EL (cell line): ENCODE measurements around the gene RGS17.
A peak's percentile ranks its signal among the peaks of the same experiment; 100 is the strongest.
"Not testable (repeated sequence)": the region's sequence is repeated elsewhere in the genome, so short reads cannot be mapped to it uniquely, and the experiment has no call there.

ENCODE experiments used
- DNase-seq: peaks from one replicate; pipeline ENCODE4 v3.0.0-alpha.2; 2016

The RGS17 gene

GRCh38 chr6:153131037-153131981, at the start of gene RGS17:
Gene RGS17 (minus strand): TSS chr6:153131282. CDS start chr6:153044018, 87,264 bp downstream.
- DNase-seq = peak; percentile 69

GRCh38 chr6:153172815-153173214, 41.7 kb upstream of the RGS17 start:
- DNase-seq = no peak

- DNase-seq = peak; percentile 69
Measured at GRCh38 chr6:153170511-153170910, 39.4 kb upstream of the RGS17 start.

GRCh38 chr6:153167907-153168306, 36.8 kb upstream of the RGS17 start:
- DNase-seq = no peak

- DNase-seq = peak; percentile 76
Measured at GRCh38 chr6:153167061-153167891, 36.2 kb upstream of the RGS17 start.

GRCh38 chr6:153162646-153163045, 31.6 kb upstream of the RGS17 start:
- DNase-seq = no peak

- no peak for DNase-seq
Measured at GRCh38 chr6:153162172-153162571, 31.1 kb upstream of the RGS17 start.

GRCh38 chr6:153160221-153160620, 29.1 kb upstream of the RGS17 start:
- no peak for DNase-seq

GRCh38 chr6:153150752-153151440, 19.8 kb upstream of the RGS17 start:
- no peak for DNase-seq

GRCh38 chr6:153150371-153150751, 19.3 kb upstream of the RGS17 start:
- DNase-seq = no peak

- DNase-seq = no peak
Measured at GRCh38 chr6:153149891-153150290, 18.8 kb upstream of the RGS17 start.

GRCh38 chr6:153146413-153146812, 15.3 kb upstream of the RGS17 start:
- DNase-seq = no peak

- DNase-seq = no peak
Measured at GRCh38 chr6:153145591-153145990, 14.5 kb upstream of the RGS17 start.

- no peak for DNase-seq
Measured at GRCh38 chr6:153143200-153143599, 12.1 kb upstream of the RGS17 start.

GRCh38 chr6:153140299-153140698, 9.2 kb upstream of the RGS17 start:
- DNase-seq = no peak

- no peak for DNase-seq
Measured at GRCh38 chr6:153138930-153139329, 7.8 kb upstream of the RGS17 start.

GRCh38 chr6:153135681-153136080, 4.6 kb upstream of the RGS17 start:
- DNase-seq = no peak

- not testable (repeated sequence) for DNase-seq
Measured at GRCh38 chr6:153133667-153134066, 2.6 kb upstream of the RGS17 start.

- peak; percentile 12 for DNase-seq
Measured at GRCh38 chr6:153130515-153131036, 506 bp downstream of the RGS17 start.

- DNase-seq = peak; percentile 21
Measured at GRCh38 chr6:153129873-153130514, 1.1 kb downstream of the RGS17 start.

GRCh38 chr6:153126218-153126617, 4.9 kb downstream of the RGS17 start:
- no peak for DNase-seq

GRCh38 chr6:153125032-153125431, 6.0 kb downstream of the RGS17 start:
- no peak for DNase-seq
